GF-D8 (cell line): Measurements from ENCODE around the gene THYN1.
A peak's percentile ranks its signal among the peaks of the same experiment; 100 is the strongest.
"Not testable (repeated sequence)": the region's sequence is repeated elsewhere in the genome, so short reads cannot be mapped to it uniquely, and the experiment has no call there.

Source experiments
- DNase-seq: peaks from one replicate; lab custom pipeline; 2025; lab: John Stamatoyannopoulos, UW

Gene THYN1

DNA sequence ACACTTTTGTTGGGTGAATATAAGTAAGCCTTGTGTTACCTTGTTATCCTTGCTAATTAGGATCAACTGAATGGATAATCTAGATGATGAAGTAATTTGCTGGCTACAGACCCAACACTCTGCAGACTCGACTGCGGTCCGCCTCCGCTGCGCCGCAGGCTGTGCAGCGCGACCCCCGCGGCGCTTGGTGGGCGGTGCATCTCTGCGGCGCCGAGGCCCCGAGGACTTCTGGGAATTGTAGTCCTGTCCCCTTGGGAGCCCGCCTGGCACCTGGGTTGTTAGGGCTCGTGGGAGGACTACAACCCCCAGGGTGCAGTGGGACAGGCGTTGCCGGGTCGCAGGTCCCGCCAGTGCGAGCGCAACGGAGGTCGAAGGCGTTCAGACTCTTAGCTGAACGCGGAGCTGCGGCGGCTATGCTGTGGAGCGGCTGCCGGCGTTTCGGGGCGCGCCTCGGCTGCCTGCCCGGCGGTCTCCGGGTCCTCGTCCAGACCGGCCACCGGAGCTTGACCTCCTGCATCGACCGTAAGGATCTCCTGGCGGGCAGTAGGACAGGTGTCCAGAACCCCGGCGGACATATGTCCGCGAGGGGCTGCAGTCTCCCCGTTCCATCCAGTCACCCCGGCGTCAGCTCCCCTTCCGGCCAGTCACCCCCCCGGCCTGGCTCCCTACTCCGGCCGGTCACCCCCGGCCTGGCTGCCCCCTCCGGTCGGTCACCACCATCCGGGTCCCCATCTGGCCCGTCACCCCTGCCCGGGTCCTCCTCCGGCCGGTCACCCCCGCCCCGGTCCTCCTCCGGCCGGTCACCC lies at the start of gene THYN1, which contains the start of gene ACAD8:
THYN1 (minus strand) TSS at position 165 of the 806 bp plus-strand sequence. CDS start 470 bp downstream, outside the sequence.
ACAD8 (plus strand) TSS at position 381 of the 806 bp plus-strand sequence; CDS start at position 414, 33 bp downstream.
- peak; percentile 100 for DNase-seq

DNA sequence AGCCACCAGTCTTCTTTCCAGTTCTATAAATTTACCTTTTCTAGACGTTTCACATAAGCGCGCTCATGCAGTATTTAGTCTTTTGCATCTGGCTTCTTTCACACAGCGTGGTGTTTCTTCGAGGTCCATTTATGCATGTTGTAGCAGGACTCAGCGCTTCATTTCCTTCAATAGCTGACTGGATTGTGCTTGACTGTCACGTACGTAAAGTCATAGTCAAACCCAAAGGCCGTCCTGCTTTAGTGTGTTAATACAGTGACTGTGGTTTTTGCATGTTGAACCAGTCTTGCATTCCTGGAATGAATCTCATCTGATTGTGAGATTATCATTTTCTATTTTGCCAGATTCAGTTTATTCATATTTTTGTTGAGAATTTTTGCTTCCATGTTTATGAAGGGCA lies 41.5 kb upstream of the THYN1 start:
- no peak for DNase-seq

DNA sequence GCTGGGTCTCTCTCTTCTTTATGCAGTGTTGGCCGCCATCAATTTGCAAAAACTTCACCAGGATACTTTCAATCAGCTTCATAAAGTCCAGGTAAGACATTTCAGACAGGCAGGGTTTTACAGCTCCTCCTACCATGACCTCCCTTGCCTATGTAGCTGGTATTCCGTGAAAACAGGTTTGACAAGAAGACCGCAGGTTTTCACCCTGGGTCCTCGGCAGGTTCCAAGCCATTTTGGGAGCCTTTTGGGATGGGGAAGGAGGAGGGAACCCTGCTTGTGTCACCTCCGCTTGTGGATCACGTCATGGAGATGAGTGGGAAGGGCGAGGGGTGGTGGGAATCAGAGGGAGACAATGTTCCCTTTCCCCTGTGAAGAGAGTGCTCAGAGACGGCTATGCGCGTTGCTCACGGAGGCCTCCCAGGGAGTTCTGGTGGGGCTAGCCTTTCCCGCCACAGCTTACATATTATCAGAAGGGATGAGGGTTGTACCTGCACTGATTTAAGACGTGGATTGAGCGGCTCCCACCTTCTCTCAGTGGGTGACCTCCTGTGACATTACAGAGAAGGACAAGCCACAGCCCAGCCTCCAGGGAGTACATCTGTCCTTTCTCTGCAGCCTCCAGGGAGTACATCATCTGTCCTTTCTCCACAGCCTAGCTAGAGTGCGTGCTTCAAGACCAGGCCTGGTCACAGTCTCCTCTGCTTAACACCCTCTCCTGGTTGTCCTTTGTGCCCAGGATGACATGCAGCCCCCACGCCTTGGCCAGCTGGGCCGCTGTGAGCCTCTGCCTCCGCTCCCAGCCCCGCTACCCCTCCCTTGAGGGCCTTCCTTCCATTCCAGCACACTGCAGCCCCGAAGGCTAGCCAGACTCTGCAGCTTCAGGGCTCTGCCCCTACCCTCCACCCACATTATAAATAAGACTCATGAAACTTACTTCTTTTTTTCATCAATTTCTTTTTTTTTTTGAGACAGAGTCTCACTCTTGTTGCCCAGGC lies 40.3 kb upstream of the THYN1 start:
- DNase-seq, result no peak

DNA sequence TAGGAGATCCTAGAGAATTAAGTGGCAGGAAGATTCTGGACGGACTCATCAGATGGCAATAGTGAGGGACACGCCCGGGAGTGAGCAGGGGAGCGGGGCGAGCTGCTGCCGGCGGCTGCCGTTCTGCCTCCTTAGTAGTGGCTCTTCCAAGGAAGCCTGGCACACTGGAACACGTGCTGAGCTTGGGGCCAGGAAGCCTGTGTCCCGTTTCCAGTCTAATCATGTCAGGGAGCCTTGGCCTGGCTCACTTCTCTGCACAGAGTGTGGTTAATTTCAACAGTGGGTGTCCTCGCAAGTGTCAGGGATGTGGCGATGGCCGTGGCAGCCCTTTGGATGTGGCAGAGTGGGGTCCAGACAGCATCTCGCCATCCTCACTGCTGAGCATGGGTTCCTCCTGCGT lies 39.5 kb upstream of the THYN1 start:
- no peak for DNase-seq

DNA sequence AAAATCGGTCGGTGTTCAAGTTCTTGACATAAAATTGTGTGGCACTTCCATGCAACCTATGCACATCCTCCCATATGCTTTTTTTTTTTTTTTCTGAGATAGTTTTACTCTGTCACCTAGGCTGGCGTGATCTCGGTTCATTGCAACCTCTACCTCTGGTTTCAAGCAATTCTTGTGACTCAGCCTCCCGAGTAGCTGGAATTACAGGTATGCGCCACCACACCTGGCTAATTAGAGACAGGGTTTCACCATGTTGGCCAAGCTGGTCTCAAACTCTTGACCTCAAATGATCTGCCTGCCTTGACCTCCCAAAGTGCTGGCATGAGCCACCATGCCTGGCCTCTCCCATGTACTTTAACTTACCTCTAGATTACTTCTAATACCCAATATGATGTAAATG lies 38.0 kb upstream of the THYN1 start:
- DNase-seq, result no peak

DNA sequence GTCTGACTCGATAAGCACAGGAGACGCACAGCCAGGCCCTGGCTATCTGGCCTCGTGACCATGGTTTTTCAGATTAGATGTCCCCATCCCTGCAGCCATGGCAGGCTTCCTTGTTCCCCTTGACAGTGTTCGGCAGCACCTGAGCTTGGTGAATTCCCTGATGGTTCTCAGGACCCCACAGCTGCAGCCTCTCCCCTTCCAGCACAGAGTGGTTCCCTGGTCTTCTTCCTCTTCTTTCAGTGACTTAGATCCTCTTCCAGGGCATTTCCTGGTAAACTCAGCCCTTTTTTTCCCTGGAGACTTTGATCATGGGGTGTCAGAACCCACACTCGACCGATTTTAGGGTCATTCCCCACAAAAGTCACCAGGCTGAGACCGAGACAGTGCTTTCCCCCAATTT lies 37.5 kb upstream of the THYN1 start:
- DNase-seq, result no peak

DNA sequence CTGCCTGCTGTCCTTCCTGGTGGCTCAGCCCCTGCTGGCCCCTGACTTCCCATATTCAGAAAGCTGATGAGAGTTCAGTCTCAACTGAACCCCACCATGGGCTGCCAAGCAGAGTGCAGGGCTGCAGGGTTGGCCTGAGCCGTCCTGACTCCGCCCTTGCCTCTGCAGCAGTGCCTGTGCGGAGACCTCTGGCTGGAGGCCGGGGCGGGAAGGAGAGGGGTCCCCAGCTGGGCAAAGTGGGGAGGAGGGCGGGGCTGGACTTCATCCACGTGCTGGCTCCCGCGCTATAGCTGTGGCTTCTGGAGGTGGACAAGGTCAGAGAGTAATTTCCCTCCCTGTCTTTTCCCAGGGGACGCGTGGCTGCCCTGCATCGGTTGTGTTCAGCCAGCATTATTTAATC lies 36.6 kb upstream of the THYN1 start:
- DNase-seq, result no peak

DNA sequence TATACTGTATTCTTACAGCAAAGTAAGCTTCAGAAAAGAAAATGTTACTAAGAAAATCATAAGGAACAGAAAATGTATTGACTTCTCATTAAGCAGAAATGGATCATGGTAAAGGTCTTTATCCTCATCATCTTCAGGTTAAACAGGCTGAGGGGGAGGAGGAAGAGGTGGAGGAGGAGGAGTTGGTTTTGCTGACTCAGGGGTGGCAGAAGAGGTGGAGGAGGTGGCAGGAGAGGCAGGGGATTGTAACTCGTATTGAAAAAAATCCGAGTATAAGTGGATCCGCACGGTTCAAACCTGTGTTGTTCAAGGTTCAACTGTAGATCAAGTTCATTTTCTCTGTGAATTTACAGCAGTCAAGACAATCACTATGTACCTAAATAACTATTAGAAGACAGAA lies 36.0 kb upstream of the THYN1 start:
- no peak for DNase-seq

DNA sequence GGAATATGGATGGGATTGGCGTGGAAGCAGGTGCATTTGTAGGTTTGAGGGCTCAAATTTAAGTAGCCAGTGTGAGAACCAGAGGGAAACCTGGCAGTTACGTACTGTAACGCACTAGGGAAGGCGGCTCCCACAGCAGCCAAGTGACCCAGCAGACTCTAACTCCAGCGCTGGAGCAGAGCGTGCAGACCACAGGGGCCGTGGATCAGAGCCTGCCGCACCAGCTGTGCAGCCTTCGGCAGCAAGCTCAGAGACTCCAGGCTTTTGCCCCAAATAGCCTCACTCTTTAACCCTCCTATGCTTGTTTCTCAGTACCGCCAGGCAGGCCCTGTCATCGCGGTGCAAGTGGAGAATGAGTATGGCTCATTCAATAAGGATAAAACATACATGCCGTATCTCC lies 35.3 kb upstream of the THYN1 start:
- DNase-seq, result no peak

DNA sequence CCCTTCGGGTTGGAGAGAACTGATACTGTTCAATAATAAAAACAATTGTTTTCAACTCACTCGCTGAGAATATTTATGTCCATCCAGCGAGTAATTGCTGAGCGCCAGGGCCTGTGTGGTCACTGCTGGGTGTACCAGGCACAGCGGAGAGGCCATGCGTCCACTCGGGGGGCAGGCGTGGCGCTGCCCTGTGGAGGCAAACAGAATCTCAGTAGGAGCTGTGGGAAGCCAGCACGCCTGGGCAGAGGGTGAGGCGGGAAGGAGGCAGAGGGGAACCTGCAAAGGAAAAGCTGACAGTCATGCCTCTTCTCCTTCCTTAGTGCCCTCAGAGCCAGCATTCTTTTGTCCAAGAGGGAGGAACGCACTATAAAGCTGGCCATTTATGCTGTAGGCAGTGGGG lies 34.4 kb upstream of the THYN1 start:
- DNase-seq, result no peak

DNA sequence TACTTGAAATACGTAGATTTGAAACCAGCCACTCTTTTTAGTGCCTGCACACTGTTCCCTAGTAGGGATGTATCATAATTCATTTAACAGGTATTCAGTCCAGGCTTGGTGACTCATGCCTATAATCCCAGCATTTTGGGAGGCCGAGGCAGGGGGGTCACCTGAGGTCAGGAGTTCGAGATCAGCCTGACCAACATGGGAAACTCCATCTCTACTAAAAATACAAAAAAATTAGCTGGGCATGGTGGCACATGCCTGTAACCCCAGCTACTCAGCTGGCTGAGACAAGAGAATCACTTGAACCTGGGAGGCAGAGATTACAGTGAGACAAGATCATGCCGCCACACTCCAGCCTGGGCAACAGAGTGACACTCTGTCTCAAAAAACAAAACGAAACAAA lies 31.2 kb upstream of the THYN1 start:
- not testable (repeated sequence) for DNase-seq

DNA sequence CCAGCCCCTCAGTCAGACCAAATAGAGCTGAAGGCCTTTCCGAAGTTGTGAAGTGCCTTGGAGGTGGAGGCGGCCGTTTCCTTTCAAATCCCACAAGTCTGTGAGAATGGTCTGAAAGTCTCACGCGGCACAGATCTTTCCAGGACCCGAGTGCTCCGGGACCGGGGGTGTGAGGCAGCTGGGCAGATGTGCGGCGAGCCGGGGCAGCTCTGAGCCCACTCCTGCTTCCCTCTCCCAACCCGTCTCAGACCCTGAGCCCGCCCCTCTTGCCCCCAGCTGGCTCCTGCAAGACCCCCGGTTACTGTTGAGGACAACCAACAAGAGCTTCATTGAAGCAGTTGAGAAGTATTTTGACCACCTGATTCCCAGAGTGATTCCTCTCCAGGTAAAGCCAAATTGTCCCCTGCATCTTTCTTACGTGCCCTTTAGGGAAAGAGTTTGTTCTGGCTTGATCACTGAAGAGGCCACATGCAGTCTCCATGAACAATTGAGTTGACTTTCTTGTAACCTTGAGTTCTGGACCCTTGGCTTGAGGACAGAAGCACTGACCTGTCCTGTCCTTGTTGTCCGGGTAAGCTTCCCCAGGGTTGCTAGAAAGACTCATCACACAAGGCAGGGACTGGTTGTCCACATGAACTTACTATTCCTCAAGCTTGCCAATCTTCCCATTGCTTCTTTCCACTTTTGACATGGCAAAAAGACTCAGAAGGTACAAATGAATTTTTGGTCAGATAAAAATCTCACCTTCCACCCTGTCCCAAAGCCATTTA lies 30.5 kb upstream of the THYN1 start:
- no peak for DNase-seq

DNA sequence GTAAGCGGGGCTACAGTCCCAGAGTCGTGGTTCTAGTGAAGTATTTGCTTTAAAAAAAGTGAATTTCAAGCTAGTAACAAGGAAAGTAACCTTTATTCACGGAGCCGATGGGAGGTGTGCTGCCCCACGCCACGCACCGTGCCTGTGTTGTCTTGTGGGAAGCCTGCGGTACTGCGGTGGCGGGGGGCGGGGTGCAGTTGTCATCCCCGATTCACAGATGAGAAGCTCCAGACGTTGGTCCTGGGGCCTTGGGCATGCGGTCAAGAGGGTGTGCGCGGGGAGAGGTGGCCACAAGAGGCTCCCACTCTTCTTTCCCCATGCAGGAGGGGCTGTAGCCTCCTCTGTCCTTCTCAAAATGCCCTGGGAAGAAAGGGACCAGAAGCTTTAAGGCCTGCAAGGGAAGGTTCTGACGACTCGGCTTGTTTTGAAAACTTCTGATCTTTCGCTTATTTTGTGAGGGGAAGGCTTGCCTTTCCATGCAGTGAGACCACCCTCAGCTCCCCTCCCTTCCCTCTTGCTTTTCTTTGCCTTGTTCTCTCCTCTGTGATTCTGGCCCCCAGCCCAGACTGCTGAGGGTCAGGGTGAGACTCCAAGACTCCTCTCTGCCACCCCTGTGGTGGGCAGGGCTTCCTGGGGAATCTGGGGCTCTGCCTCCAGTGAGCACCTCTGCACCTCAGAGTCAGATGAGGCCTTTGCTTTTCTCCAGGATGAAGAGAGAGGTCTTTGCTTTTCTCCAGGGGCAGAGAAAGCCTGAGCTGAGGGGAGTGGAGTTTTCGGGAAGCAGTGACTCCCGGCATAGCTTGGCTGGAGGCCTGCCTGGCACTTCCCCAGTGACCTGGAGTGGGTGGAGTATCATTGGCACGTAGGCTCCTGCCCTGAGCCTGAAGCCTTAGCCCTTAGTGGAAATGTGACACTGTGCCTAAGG lies 29.2 kb upstream of the THYN1 start:
- DNase-seq, result no peak

DNA sequence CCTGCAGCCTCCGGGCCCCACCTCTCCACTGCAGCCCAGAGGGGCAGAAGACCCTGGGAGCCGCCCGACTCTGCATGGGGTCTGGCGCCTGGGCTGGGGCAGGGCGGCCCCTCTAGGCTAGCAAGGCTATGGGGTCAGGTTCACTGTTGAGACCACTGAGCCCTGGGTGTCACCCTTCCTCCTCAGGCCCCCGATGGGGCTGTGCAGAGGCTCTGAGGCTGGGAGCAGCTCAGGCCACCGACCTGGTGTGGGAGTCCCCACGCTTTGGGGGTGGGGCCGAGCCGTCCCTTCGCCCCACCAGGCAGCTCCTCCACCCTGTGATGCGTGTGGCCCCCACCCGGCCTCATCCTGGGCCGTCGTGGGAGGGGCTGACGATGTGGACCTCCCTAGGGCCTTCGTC lies 28.5 kb upstream of the THYN1 start:
- not testable (repeated sequence) for DNase-seq

DNA sequence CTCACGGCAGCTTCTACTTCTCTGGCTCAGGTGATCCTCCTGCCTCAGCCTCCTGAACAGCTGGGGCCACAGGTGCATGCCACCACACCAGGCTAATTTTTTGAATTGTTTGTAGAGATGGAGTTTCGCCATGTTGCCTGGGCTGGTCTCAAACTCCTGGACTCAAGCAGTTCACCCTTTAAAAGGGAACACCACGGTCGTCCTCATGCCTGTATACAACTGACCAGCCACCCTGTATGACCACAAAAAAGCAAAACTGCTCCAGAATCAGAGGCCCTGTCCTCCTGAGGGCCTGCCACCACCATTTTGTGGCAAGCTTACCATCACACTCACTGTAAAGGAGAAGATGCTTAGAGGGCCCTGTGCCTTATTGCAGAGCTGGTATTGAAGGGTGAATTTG lies 25.2 kb upstream of the THYN1 start:
- DNase-seq, result no peak

DNA sequence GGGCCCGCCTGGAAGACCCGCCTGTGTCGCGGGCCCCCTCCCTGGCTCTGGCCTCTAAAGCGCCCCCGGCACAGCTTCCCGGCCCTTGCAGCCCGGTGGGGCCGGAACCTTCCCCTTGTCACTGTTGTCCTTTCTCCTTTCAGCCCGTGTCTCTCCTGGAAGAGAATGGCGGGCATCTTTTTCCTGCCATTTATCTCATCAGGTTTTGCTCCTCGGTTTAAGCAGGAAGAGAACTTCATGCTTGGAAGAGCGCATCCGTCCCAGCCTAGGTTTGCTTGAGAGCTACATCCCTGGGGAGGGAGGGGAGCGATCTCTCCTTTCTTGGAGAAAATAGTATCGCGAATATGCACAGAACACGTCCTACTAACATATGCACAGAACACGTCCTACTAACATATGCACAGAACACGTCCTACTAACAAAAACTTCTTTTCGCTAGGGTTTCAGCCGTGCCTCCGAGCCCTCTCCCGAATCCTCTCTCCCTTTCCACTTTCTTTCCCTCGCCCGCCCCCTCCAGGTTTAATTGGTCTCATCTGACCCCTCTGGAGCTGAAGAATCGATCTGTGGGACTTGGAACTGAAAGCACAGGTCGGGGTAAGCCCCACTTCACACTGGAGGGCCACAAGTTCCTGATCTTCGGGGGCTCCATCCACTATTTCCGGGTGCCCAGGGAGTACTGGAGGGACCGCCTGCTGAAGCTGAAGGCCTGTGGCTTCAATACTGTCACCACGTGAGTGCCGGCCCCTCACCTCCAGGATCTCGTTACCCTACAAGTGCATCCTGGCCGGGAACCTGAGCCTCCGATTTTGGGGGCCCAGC lies 24.2 kb upstream of the THYN1 start:
- DNase-seq, result no peak

DNA sequence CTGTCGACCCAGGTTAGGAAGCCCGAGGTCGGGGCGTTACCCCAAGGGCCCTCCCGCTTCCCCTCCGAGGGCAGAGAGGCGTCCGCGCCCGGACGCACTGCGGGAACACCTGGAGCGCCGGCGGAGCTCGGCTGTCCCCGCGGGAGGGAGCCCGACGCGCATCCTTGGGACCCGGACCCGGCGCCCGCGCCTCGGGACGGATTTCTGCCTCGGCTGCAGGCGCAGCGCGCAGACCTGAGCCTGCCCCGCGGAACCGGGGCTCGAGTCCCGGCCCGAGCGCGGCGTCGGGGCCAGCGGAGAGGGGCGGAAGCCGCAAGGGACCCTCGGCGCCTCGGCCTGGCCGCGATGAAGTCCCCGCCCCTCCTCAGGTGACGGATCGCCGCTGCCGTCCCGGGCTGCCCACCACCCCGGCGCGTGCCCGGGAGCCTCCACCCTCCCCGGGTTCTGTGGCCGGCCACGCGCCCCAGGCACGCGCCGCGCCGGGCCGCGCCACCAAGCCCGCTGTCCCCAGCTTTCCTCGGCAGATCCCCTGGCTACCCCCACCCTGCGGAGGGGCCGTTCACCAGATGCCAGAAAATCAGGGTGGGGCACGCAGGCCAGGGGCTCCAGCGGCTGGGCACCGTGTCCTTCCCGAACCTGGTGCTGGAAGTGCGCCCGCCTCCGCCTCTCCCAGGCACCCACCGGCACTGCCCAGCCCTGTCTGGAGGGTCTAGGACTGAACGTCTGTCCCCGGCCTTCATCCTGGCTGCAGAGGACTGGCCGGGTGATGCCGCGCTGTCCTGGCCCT lies 23.4 kb upstream of the THYN1 start:
- no peak for DNase-seq

DNA sequence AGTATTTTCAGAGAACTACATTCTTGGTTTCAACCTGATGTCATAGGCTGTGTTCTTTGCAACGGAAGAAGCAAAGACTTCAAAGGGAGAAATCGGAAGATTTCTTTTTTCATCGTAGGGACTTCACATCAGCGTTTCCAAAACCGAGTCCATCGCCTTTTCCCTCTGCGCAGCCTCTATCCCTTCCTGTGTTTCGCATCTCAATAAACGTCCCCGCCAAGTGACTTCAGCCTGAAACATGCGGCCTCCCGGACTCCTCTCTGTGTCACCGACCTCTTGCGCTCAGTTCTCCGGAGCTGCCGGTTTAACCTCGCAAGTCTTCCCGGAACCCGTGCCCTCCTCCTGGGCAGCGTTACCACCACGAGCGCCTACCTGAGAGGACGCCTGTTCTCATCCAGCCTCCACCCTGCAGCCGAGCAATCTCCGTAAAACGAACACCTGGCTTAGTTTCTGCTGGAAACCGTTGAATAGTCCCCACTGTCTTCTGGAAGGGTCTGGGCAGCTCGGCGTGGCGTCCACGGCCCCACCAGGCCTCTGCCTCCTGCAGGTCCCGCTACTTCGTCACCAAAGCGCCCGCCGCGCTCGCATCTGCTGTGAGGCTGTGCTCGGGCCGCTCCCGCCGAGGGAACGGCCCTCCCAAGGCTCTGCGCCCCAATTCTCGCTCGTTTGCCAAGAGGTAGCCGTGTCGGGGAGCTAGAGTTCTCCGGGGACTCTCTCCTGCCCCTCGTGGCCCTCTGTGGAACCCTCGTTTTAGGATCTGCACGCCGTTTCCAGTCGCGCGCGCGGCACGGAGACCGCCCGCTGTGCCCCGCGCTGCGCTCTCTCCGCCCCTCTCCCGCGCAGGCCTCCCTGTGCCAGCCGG lies 22.6 kb upstream of the THYN1 start, which contains the start of gene GLB1L3:
GLB1L3 (plus strand) TSS at position 846 of the 862 bp plus-strand sequence. CDS start 362 bp downstream, outside the sequence.
- no peak for DNase-seq
